ENCODE data around the gene PLEKHG5.

DNA sequence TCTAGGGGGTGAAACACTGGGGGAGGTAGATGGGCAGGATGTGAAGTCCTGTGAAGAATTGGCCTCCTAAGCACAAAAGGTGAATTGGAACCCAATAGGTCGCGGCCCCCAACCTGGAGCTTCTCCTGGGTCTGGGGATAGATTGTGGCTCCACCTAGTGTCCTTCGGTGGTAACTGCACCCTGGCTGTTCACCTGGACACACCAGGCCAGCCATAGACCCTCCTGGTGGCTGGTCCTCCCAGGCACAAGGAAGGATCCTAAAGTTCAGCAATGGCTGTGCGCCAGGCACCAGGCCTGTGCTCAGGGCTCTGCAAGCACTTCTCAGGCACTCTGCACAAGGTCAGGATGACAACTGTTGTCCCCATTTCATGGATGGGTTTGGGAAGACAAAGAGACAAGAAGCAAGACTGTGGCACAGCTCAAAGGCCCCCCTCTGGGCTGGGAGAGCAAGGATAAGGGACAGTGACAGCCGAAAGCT, 53.4 kb downstream of the PLEKHG5 start:
- TF ChIP-seq CTCF (IDR thresholded peaks at IDR 0.05) = peak; percentile 88 to 92 (median 90)
- no peak for TF ChIP-seq POLR2A (IDR thresholded peaks at IDR 0.05)

Data from prostate gland (tissue), 2 donors.